H1 (cell line): ENCODE results near the gene ZNF500. TPM values are rescaled to one million over a fixed set of nuclear protein-coding genes. Genes with fewer than 3 reads are reported as not detected.

ENCODE experiments used
- CTCF ChIA-PET: fragments of 300-600 bp; sonication (Branson Sonifier 250); formaldehyde crosslinking; loops from one replicate; lab custom pipeline; 2021; ENCODE audit not compliant: partially characterized antibody; lab: Charles Lee
- POLR2A ChIA-PET: fragments of 300-600 bp; sonication (Branson Sonifier 250); formaldehyde crosslinking; loops from one replicate; lab custom pipeline; 2021; ENCODE audit warnings: inconsistent platforms; ENCODE audit not compliant: partially characterized antibody; lab: Charles Lee
- DNase-seq, 2 experiments: peaks; one replicate each; pipeline versions ENCODE4 v3.0.0 to v3.0.0-alpha.2; 2010 to 2022; ENCODE audit warnings: low spot score in 2 of 2, low read depth in 1 of 2, mixed read lengths in 1 of 2
- FAIRE-seq: peaks from 2 replicates; lab custom pipeline; 2011; peaks lifted over from hg19 to GRCh38; lab: Jason Lieb, UNC
- H2AFZ ChIP-seq: 2 replicates; pipeline ENCODE4 v1.8.1; 2012; ENCODE audit warnings: low read length, inconsistent platforms
- H2AK5ac ChIP-seq: 2 replicates; pipeline ENCODE4 v1.6.1; 2013; ENCODE audit warnings: low read depth, low read length
- H2BK120ac ChIP-seq: replicated peaks from 2 replicates; pipeline ENCODE3; 2013; ENCODE audit warnings: low read depth, low read length, inconsistent platforms
- H2BK12ac ChIP-seq: 2 replicates; pipeline ENCODE4 v1.6.1; 2013; ENCODE audit warnings: low read depth, low read length
- H2BK15ac ChIP-seq: 2 replicates; pipeline ENCODE4 v1.6.1; 2013; ENCODE audit warnings: low read length
- H2BK20ac ChIP-seq: 2 replicates; pipeline ENCODE4 v1.6.1; 2013; ENCODE audit warnings: low read length
- H2BK5ac ChIP-seq: 2 replicates; pipeline ENCODE4 v1.6.1; 2013; ENCODE audit warnings: low read depth, low read length
- H3K14ac ChIP-seq: 2 replicates; pipeline ENCODE4 v1.6.1; 2013; ENCODE audit warnings: inconsistent platforms; ENCODE audit not compliant: insufficient read length
- H3K18ac ChIP-seq: 2 replicates; pipeline ENCODE4 v1.6.1; 2013; ENCODE audit warnings: low read length; ENCODE audit errors: extremely low read depth
- H3K23ac ChIP-seq: 2 replicates; pipeline ENCODE4 v1.6.1; 2013; ENCODE audit warnings: inconsistent platforms; ENCODE audit not compliant: insufficient read length
- H3K23me2 ChIP-seq: 2 replicates; pipeline ENCODE4 v1.6.1; 2013; ENCODE audit warnings: low read depth, low read length
- H3K27ac ChIP-seq: 2 replicates; pipeline ENCODE4 v1.6.1; 2011; ENCODE audit warnings: low read depth, low read length, inconsistent platforms
- H3K27me3 ChIP-seq, 4 experiments: replicated peaks in 1 of 4; 1 replicate in 1 of 4; 2 replicates in 3 of 4; pipeline versions ENCODE4 v1.6.1 to v1.8.1; 2011 to 2013; ENCODE audit warnings: low read length in 3 of 4, mild to moderate bottlenecking in 3 of 4, inconsistent platforms in 2 of 4, mixed read lengths in 2 of 4, moderate library complexity in 1 of 4; ENCODE audit not compliant: control insufficient read depth in 3 of 4, insufficient read depth in 3 of 4; ENCODE audit errors: extremely low read depth in 1 of 4
- H3K36me3 ChIP-seq, 4 experiments: 2 replicates each; pipeline versions ENCODE4 v1.6.1 to v1.8.1; 2011 to 2013; ENCODE audit warnings: mild to moderate bottlenecking in 4 of 4, low read length in 3 of 4, moderate library complexity in 2 of 4, control low read depth in 1 of 4, inconsistent platforms in 1 of 4; ENCODE audit not compliant: insufficient read depth in 4 of 4, control insufficient read depth in 2 of 4
- H3K4ac ChIP-seq: replicated peaks from 2 replicates; pipeline ENCODE3; 2013; ENCODE audit warnings: low read length, low read depth, mixed read lengths, inconsistent platforms; ENCODE audit not compliant: insufficient read length
- H3K4me1 ChIP-seq, 4 experiments: replicated peaks in 1 of 4; 1 replicate in 1 of 4; 2 replicates in 3 of 4; pipeline versions ENCODE4 v1.6.1 to v1.8.1; 2011 to 2013; ENCODE audit warnings: low read length in 3 of 4, inconsistent platforms in 2 of 4, mixed read lengths in 1 of 4; ENCODE audit not compliant: insufficient read depth in 4 of 4, control insufficient read depth in 3 of 4
- H3K4me2 ChIP-seq, 2 experiments: 2 replicates each; pipeline versions ENCODE4 v1.6.1 to v1.8.1; 2011 to 2013; ENCODE audit warnings: low read depth in 2 of 2, low read length in 2 of 2, control low read depth in 1 of 2, inconsistent platforms in 1 of 2, mild to moderate bottlenecking in 1 of 2; ENCODE audit not compliant: insufficient read depth in 1 of 2
- H3K4me3 ChIP-seq, 4 experiments: fragments of 200-600, 300-600 bp in 1 of 4; sonication (generic), shearing (Covaris generic), sonication (Bioruptor Twin) in 1 of 4; 2 replicates each; pipeline versions ENCODE4 v1.5.1 to v1.8.1; 2011 to 2016; ENCODE audit warnings: low read length in 4 of 4, low read depth in 3 of 4, control low read depth in 2 of 4, inconsistent platforms in 2 of 4, mild to moderate bottlenecking in 2 of 4, mixed read lengths in 1 of 4, moderate library complexity in 1 of 4; ENCODE audit not compliant: insufficient read depth in 2 of 4; ENCODE audit errors: extremely low read depth in 1 of 4
- H3K56ac ChIP-seq: replicated peaks from 2 replicates; pipeline ENCODE3; 2013; ENCODE audit warnings: low read depth, mild to moderate bottlenecking, mixed read lengths, low read length, inconsistent platforms; ENCODE audit not compliant: insufficient read length
- H3K79me1 ChIP-seq: 2 replicates; pipeline ENCODE4 v1.6.1; 2013; ENCODE audit warnings: low read depth, low read length, control low read depth
- H3K79me2 ChIP-seq, 2 experiments: 2 replicates each; pipeline versions ENCODE4 v1.6.1 to v1.8.1; 2012 to 2013; ENCODE audit warnings: low read length in 2 of 2, mild to moderate bottlenecking in 2 of 2, inconsistent platforms in 1 of 2; ENCODE audit not compliant: insufficient read depth in 2 of 2, control insufficient read depth in 1 of 2
- H3K9ac ChIP-seq, 4 experiments: replicated peaks in 1 of 4; 1 replicate in 1 of 4; 2 replicates in 3 of 4; pipeline versions ENCODE4 v1.6.1 to v1.8.1; 2011 to 2013; ENCODE audit warnings: low read depth in 3 of 4, low read length in 3 of 4, control low read depth in 2 of 4, mild to moderate bottlenecking in 2 of 4, moderate library complexity in 2 of 4, inconsistent platforms in 1 of 4; ENCODE audit errors: extremely low read depth in 1 of 4
- H3K9me3 ChIP-seq, 2 experiments: 2 replicates each; pipeline versions ENCODE4 v1.6.1 to v1.8.1; 2012 to 2013; ENCODE audit warnings: mild to moderate bottlenecking in 2 of 2, moderate library complexity in 2 of 2, control low read depth in 1 of 2, inconsistent platforms in 1 of 2, low read depth in 1 of 2, low read length in 1 of 2, mixed read lengths in 1 of 2; ENCODE audit not compliant: insufficient read depth in 2 of 2
- H4K20me1 ChIP-seq, 2 experiments: replicated peaks in 1 of 2; 2 replicates each; pipeline versions ENCODE3 to v1.8.1; 2011 to 2013; ENCODE audit warnings: inconsistent platforms in 2 of 2, low read length in 2 of 2, mild to moderate bottlenecking in 1 of 2; ENCODE audit not compliant: insufficient read depth in 2 of 2, control insufficient read depth in 1 of 2
- H4K5ac ChIP-seq: 2 replicates; pipeline ENCODE4 v1.6.1; 2013; ENCODE audit warnings: low read length, low read depth, mixed read lengths, inconsistent platforms; ENCODE audit not compliant: insufficient read length
- H4K8ac ChIP-seq: 2 replicates; pipeline ENCODE4 v1.8.0; 2013; ENCODE audit warnings: mild to moderate bottlenecking, moderate library complexity, low read length, inconsistent platforms; ENCODE audit not compliant: insufficient read depth; ENCODE audit errors: extremely low read depth
- H4K91ac ChIP-seq: replicated peaks from 2 replicates; pipeline ENCODE3; 2013; ENCODE audit warnings: low read length, mixed read lengths, inconsistent platforms; ENCODE audit not compliant: insufficient read length
- CHD2 ChIP-seq: IDR thresholded peaks from 2 replicates; pipeline ENCODE4 v1.6.1; 2012; ENCODE audit warnings: low read length, improper control_type of control experiment
- RBBP5 ChIP-seq: IDR thresholded peaks from 2 replicates; pipeline ENCODE4 v1.7.1; 2012; ENCODE audit warnings: low read depth, mild to moderate bottlenecking, inconsistent platforms, low read length, moderate library complexity, borderline replicate concordance
- WGBS, 2 experiments: shearing (Covaris generic) in 1 of 2; methylation state at CpG; one replicate each; pipeline versions ENCODE4 v1.1.6 to v1.1.7; 2013 to 2015; ENCODE audit warnings: low lambda C conversion rate in 2 of 2, mixed read lengths in 2 of 2, inconsistent platforms in 1 of 2, low coverage in 1 of 2, missing lambda C conversion rate in 1 of 2; ENCODE audit not compliant: insufficient replicate concordance in 2 of 2, insufficient coverage in 1 of 2, insufficient read length in 1 of 2; ENCODE audit errors: extremely low coverage in 1 of 2, missing lambda C conversion rate in 1 of 2; 5-methylcytosine and 5-hydroxymethylcytosine counted together
- polyA plus RNA-seq, 7 experiments: library from polyadenylated mRNA; depleted of rRNA in 3 of 7; stranded (reverse) in 5 of 7; unstranded in 2 of 7; fragments of >200 nt in 5 of 7; fragments of 200-250 nt in 2 of 7; gene quantifications; 1 replicate in 5 of 7; 2 replicates in 1 of 7; 4 replicates in 1 of 7; pipeline versions ENCODE4 v1.2.1 to v1.2.3, GENCODE V29; 2011 to 2013; ENCODE audit warnings: missing spikeins in 2 of 7, mixed read lengths in 2 of 7
- total RNA-seq: library from RNA; stranded (reverse); fragmentation: NEBNext Ultra II Directional; extraction: Animal tissue kit (Norgen Biotek cat#: 25700); gene quantifications from 2 replicates; pipeline ENCODE4 v1.2.1, GENCODE V29; 2021

ZNF500 gene
- total and polyA plus RNA-seq, 2 of the 8 experiments (the other 6 are each of a cell fraction or from before 2014, with no cell fraction given) = 10.3 to 10.4 TPM

GRCh38 chr16:4805231-4805630 lies 38.3 kb upstream of the ZNF500 start:
- H3K79me2 ChIP-seq = no peaks in the 10 kb centered on the region
- H3K4me2 ChIP-seq = no peak overlapping the region
- WGBS, 2 experiments = 92% methylated on average over 9 of the region's 11 CpGs; no CpG with 5 or more reads in 1 of the 2 experiments
- peaks cover 0 to 5% of the 10 kb centered on the region in 2 experiments for H4K20me1 ChIP-seq
- ChIA-PET POLR2A (interaction anchor here (1.0 to 1.5 kb wide), 3 partner anchors 10 to 110 kb away, joined by 3 to 4 read pairs (median 4); no protein-coding TSS in a partner anchor), CTCF (interaction anchor here (0.9 to 1.2 kb wide), 3 partner anchors 12 to 91 kb away, joined by 3 read pairs; no protein-coding TSS in a partner anchor)
- no peak overlapping the region for H2BK120ac ChIP-seq
- no peak overlapping the region for H3K27ac ChIP-seq
- H3K4me3 ChIP-seq = no peak overlapping the region
- no peak overlapping the region for H3K14ac ChIP-seq
- H4K91ac ChIP-seq = no peak overlapping the region
- peaks cover 0 to 14% (median 8%) of the 10 kb centered on the region in 4 experiments; a peak in 4 of 7 replicates for H3K4me1 ChIP-seq
- H3K9ac ChIP-seq = no peak overlapping the region
- H3K9me3 ChIP-seq = no peaks in the 10 kb centered on the region
- H3K36me3 ChIP-seq = peaks cover 3 to 30% (median 11%) of the 10 kb centered on the region in 4 experiments; a peak in 7 of 8 replicates
- no peak overlapping the region for H2BK20ac ChIP-seq
- FAIRE-seq (no peak), DNase-seq (no peak)
- H4K5ac ChIP-seq = no peak overlapping the region
- peaks cover 8% of the 10 kb centered on the region; the same call in 1 of the 2 replicates for H3K23me2 ChIP-seq
- H2BK5ac ChIP-seq = no peak overlapping the region
- H2AFZ ChIP-seq = no peak overlapping the region
- no peak overlapping the region for H2BK15ac ChIP-seq
- H3K27me3 ChIP-seq = no peaks in the 10 kb centered on the region
- no peak overlapping the region for H3K23ac ChIP-seq
- H2AK5ac ChIP-seq = no peak overlapping the region
- no peaks in the 10 kb centered on the region for H3K79me1 ChIP-seq
- no peak overlapping the region for H3K56ac ChIP-seq
- H3K18ac ChIP-seq = no peak overlapping the region
- H3K4ac ChIP-seq = no peak overlapping the region
- no peak overlapping the region for H2BK12ac ChIP-seq
- H4K8ac ChIP-seq = no peak overlapping the region
- TF ChIP-seq RBBP5 (no peak), CHD2 (no peak)
